H1 (cell line): ENCODE data around the gene RELN. TPM values are rescaled to one million over a fixed set of nuclear protein-coding genes. Genes with fewer than 3 reads are reported as not detected.

Source experiments
- CTCF ChIA-PET: fragments of 300-600 bp; sonication (Branson Sonifier 250); formaldehyde crosslinking; loops from one replicate; lab custom pipeline; 2021; ENCODE audit not compliant: partially characterized antibody; lab: Charles Lee
- POLR2A ChIA-PET: fragments of 300-600 bp; sonication (Branson Sonifier 250); formaldehyde crosslinking; loops from one replicate; lab custom pipeline; 2021; ENCODE audit warnings: inconsistent platforms; ENCODE audit not compliant: partially characterized antibody; lab: Charles Lee
- DNase-seq, 2 experiments: peaks; one replicate each; pipeline versions ENCODE4 v3.0.0 to v3.0.0-alpha.2; 2010 to 2022; ENCODE audit warnings: low spot score in 2 of 2, low read depth in 1 of 2, mixed read lengths in 1 of 2
- FAIRE-seq: peaks from 2 replicates; lab custom pipeline; 2011; peaks lifted over from hg19 to GRCh38; lab: Jason Lieb, UNC
- H2AFZ ChIP-seq: 2 replicates; pipeline ENCODE4 v1.8.1; 2012; ENCODE audit warnings: low read length, inconsistent platforms
- H2AK5ac ChIP-seq: 2 replicates; pipeline ENCODE4 v1.6.1; 2013; ENCODE audit warnings: low read depth, low read length
- H2BK120ac ChIP-seq: replicated peaks from 2 replicates; pipeline ENCODE3; 2013; ENCODE audit warnings: low read depth, low read length, inconsistent platforms
- H2BK12ac ChIP-seq: 2 replicates; pipeline ENCODE4 v1.6.1; 2013; ENCODE audit warnings: low read depth, low read length
- H2BK15ac ChIP-seq: 2 replicates; pipeline ENCODE4 v1.6.1; 2013; ENCODE audit warnings: low read length
- H2BK20ac ChIP-seq: 2 replicates; pipeline ENCODE4 v1.6.1; 2013; ENCODE audit warnings: low read length
- H2BK5ac ChIP-seq: 2 replicates; pipeline ENCODE4 v1.6.1; 2013; ENCODE audit warnings: low read depth, low read length
- H3K14ac ChIP-seq: 2 replicates; pipeline ENCODE4 v1.6.1; 2013; ENCODE audit warnings: inconsistent platforms; ENCODE audit not compliant: insufficient read length
- H3K18ac ChIP-seq: 2 replicates; pipeline ENCODE4 v1.6.1; 2013; ENCODE audit warnings: low read length; ENCODE audit errors: extremely low read depth
- H3K23ac ChIP-seq: 2 replicates; pipeline ENCODE4 v1.6.1; 2013; ENCODE audit warnings: inconsistent platforms; ENCODE audit not compliant: insufficient read length
- H3K23me2 ChIP-seq: 2 replicates; pipeline ENCODE4 v1.6.1; 2013; ENCODE audit warnings: low read depth, low read length
- H3K27ac ChIP-seq: 2 replicates; pipeline ENCODE4 v1.6.1; 2011; ENCODE audit warnings: low read depth, low read length, inconsistent platforms
- H3K27me3 ChIP-seq, 4 experiments: replicated peaks in 1 of 4; 1 replicate in 1 of 4; 2 replicates in 3 of 4; pipeline versions ENCODE4 v1.6.1 to v1.8.1; 2011 to 2013; ENCODE audit warnings: low read length in 3 of 4, mild to moderate bottlenecking in 3 of 4, inconsistent platforms in 2 of 4, mixed read lengths in 2 of 4, moderate library complexity in 1 of 4; ENCODE audit not compliant: control insufficient read depth in 3 of 4, insufficient read depth in 3 of 4; ENCODE audit errors: extremely low read depth in 1 of 4
- H3K36me3 ChIP-seq, 4 experiments: 2 replicates each; pipeline versions ENCODE4 v1.6.1 to v1.8.1; 2011 to 2013; ENCODE audit warnings: mild to moderate bottlenecking in 4 of 4, low read length in 3 of 4, moderate library complexity in 2 of 4, control low read depth in 1 of 4, inconsistent platforms in 1 of 4; ENCODE audit not compliant: insufficient read depth in 4 of 4, control insufficient read depth in 2 of 4
- H3K4ac ChIP-seq: replicated peaks from 2 replicates; pipeline ENCODE3; 2013; ENCODE audit warnings: low read length, low read depth, mixed read lengths, inconsistent platforms; ENCODE audit not compliant: insufficient read length
- H3K4me1 ChIP-seq, 4 experiments: replicated peaks in 1 of 4; 1 replicate in 1 of 4; 2 replicates in 3 of 4; pipeline versions ENCODE4 v1.6.1 to v1.8.1; 2011 to 2013; ENCODE audit warnings: low read length in 3 of 4, inconsistent platforms in 2 of 4, mixed read lengths in 1 of 4; ENCODE audit not compliant: insufficient read depth in 4 of 4, control insufficient read depth in 3 of 4
- H3K4me2 ChIP-seq, 2 experiments: 2 replicates each; pipeline versions ENCODE4 v1.6.1 to v1.8.1; 2011 to 2013; ENCODE audit warnings: low read depth in 2 of 2, low read length in 2 of 2, control low read depth in 1 of 2, inconsistent platforms in 1 of 2, mild to moderate bottlenecking in 1 of 2; ENCODE audit not compliant: insufficient read depth in 1 of 2
- H3K4me3 ChIP-seq, 4 experiments: fragments of 200-600, 300-600 bp in 1 of 4; sonication (generic), shearing (Covaris generic), sonication (Bioruptor Twin) in 1 of 4; 2 replicates each; pipeline versions ENCODE4 v1.5.1 to v1.8.1; 2011 to 2016; ENCODE audit warnings: low read length in 4 of 4, low read depth in 3 of 4, control low read depth in 2 of 4, inconsistent platforms in 2 of 4, mild to moderate bottlenecking in 2 of 4, mixed read lengths in 1 of 4, moderate library complexity in 1 of 4; ENCODE audit not compliant: insufficient read depth in 2 of 4; ENCODE audit errors: extremely low read depth in 1 of 4
- H3K56ac ChIP-seq: replicated peaks from 2 replicates; pipeline ENCODE3; 2013; ENCODE audit warnings: low read depth, mild to moderate bottlenecking, mixed read lengths, low read length, inconsistent platforms; ENCODE audit not compliant: insufficient read length
- H3K79me1 ChIP-seq: 2 replicates; pipeline ENCODE4 v1.6.1; 2013; ENCODE audit warnings: low read depth, low read length, control low read depth
- H3K79me2 ChIP-seq, 2 experiments: 2 replicates each; pipeline versions ENCODE4 v1.6.1 to v1.8.1; 2012 to 2013; ENCODE audit warnings: low read length in 2 of 2, mild to moderate bottlenecking in 2 of 2, inconsistent platforms in 1 of 2; ENCODE audit not compliant: insufficient read depth in 2 of 2, control insufficient read depth in 1 of 2
- H3K9ac ChIP-seq, 4 experiments: replicated peaks in 1 of 4; 1 replicate in 1 of 4; 2 replicates in 3 of 4; pipeline versions ENCODE4 v1.6.1 to v1.8.1; 2011 to 2013; ENCODE audit warnings: low read depth in 3 of 4, low read length in 3 of 4, control low read depth in 2 of 4, mild to moderate bottlenecking in 2 of 4, moderate library complexity in 2 of 4, inconsistent platforms in 1 of 4; ENCODE audit errors: extremely low read depth in 1 of 4
- H3K9me3 ChIP-seq, 2 experiments: 2 replicates each; pipeline versions ENCODE4 v1.6.1 to v1.8.1; 2012 to 2013; ENCODE audit warnings: mild to moderate bottlenecking in 2 of 2, moderate library complexity in 2 of 2, control low read depth in 1 of 2, inconsistent platforms in 1 of 2, low read depth in 1 of 2, low read length in 1 of 2, mixed read lengths in 1 of 2; ENCODE audit not compliant: insufficient read depth in 2 of 2
- H4K20me1 ChIP-seq, 2 experiments: replicated peaks in 1 of 2; 2 replicates each; pipeline versions ENCODE3 to v1.8.1; 2011 to 2013; ENCODE audit warnings: inconsistent platforms in 2 of 2, low read length in 2 of 2, mild to moderate bottlenecking in 1 of 2; ENCODE audit not compliant: insufficient read depth in 2 of 2, control insufficient read depth in 1 of 2
- H4K5ac ChIP-seq: 2 replicates; pipeline ENCODE4 v1.6.1; 2013; ENCODE audit warnings: low read length, low read depth, mixed read lengths, inconsistent platforms; ENCODE audit not compliant: insufficient read length
- H4K8ac ChIP-seq: 2 replicates; pipeline ENCODE4 v1.8.0; 2013; ENCODE audit warnings: mild to moderate bottlenecking, moderate library complexity, low read length, inconsistent platforms; ENCODE audit not compliant: insufficient read depth; ENCODE audit errors: extremely low read depth
- H4K91ac ChIP-seq: replicated peaks from 2 replicates; pipeline ENCODE3; 2013; ENCODE audit warnings: low read length, mixed read lengths, inconsistent platforms; ENCODE audit not compliant: insufficient read length
- EP300 ChIP-seq, 2 experiments: IDR thresholded peaks; 1 replicate in 1 of 2; 2 replicates in 1 of 2; pipeline ENCODE4 v1.6.1; 2011 to 2012; ENCODE audit warnings: low read depth in 2 of 2, low read length in 2 of 2, mild to moderate bottlenecking in 2 of 2, borderline replicate concordance in 1 of 2, inconsistent platforms in 1 of 2, moderate library complexity in 1 of 2
- SIX5 ChIP-seq: IDR thresholded peaks from 2 replicates; pipeline ENCODE4 v1.6.1; 2011; ENCODE audit warnings: mild to moderate bottlenecking, low read depth, low read length
- whole genome bisulfite sequencing, 2 experiments: shearing (Covaris generic) in 1 of 2; methylation state at CpG; one replicate each; pipeline versions ENCODE4 v1.1.6 to v1.1.7; 2013 to 2015; ENCODE audit warnings: low lambda C conversion rate in 2 of 2, mixed read lengths in 2 of 2, inconsistent platforms in 1 of 2, low coverage in 1 of 2, missing lambda C conversion rate in 1 of 2; ENCODE audit not compliant: insufficient replicate concordance in 2 of 2, insufficient coverage in 1 of 2, insufficient read length in 1 of 2; ENCODE audit errors: extremely low coverage in 1 of 2, missing lambda C conversion rate in 1 of 2; 5-methylcytosine and 5-hydroxymethylcytosine counted together
- polyA plus RNA-seq, 7 experiments: library from polyadenylated mRNA; depleted of rRNA in 3 of 7; stranded (reverse) in 5 of 7; unstranded in 2 of 7; fragments of >200 nt in 5 of 7; fragments of 200-250 nt in 2 of 7; gene quantifications; 1 replicate in 5 of 7; 2 replicates in 1 of 7; 4 replicates in 1 of 7; pipeline versions ENCODE4 v1.2.1 to v1.2.3, GENCODE V29; 2011 to 2013; ENCODE audit warnings: missing spikeins in 2 of 7, mixed read lengths in 2 of 7
- total RNA-seq: library from RNA; stranded (reverse); fragmentation: NEBNext Ultra II Directional; extraction: Animal tissue kit (Norgen Biotek cat#: 25700); gene quantifications from 2 replicates; pipeline ENCODE4 v1.2.1, GENCODE V29; 2021
- TF ChIP-seq, protein P1 (sequence below): IDR thresholded peaks from 2 replicates; pipeline ENCODE4 v1.6.1; 2011; ENCODE audit warnings: low read length, improper control_type of control experiment

RELN gene
- total and polyA plus RNA-seq, 2 of the 8 experiments (the other 6 are each of a cell fraction or from before 2014, with no cell fraction given): 0.03 to 0.07 TPM

DNA sequence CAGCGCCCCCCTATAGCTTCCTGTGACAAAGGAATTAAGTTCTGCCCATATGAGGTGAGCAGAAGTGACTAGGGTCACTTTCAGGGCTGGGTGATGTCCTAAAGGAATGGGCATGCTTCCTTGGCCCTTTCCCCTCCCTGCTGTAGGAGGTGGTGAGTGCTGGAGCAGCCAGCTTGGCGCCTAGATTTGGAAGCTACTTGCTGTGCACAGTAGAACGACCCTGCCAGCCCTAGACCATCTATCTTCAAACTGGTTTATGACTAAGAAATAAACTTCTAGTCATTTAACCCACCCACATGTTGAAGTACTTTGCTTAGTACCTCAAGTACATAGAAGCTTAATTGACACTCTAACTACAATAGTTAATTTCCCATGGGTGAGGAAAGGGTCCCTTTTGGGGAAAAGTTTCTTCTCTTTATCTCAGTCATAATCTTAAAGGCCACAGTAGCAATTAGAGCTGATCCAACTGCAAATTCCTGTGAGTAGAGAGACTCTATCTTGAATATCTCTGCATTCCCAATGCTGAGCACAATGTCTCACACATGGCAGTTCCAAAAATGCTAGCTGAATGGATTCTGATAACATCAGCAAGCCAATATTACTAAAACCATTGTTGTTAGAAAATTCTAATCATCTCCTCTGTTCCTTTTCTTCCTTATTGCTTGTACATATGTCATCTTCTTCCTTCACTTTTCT is 227.2 kb downstream of the RELN start:
- no peak for FAIRE-seq
- Histone ChIP-seq H3K14ac (no peak overlapping the region), H3K23me2 (no peaks in the 10 kb centered on the region), H2AK5ac (no peak overlapping the region), H2AFZ (no peak overlapping the region), H3K9me3 (no peaks in the 10 kb centered on the region), H2BK5ac (no peak overlapping the region), H4K91ac (no peak overlapping the region), H2BK12ac (no peak overlapping the region), H3K27ac (no peak overlapping the region), H3K18ac (no peak overlapping the region), H3K4ac (no peak overlapping the region), H3K79me2 (no peaks in the 10 kb centered on the region), H4K20me1 (no peaks in the 10 kb centered on the region), H4K8ac (no peak overlapping the region), H4K5ac (no peak overlapping the region), H2BK15ac (no peak overlapping the region), H3K4me3 (no peak overlapping the region), H3K23ac (no peak overlapping the region), H2BK120ac (no peak overlapping the region), H3K79me1 (no peaks in the 10 kb centered on the region), H3K56ac (no peak overlapping the region), H3K4me1 (peaks cover 0 to 3% (median 1%) of the 10 kb centered on the region in 4 experiments; a peak in 4 of 7 replicates), H3K36me3 (no peaks in the 10 kb centered on the region), H3K9ac (no peak overlapping the region), H3K4me2 (no peak overlapping the region), H2BK20ac (no peak overlapping the region), H3K27me3 (no peaks in the 10 kb centered on the region)
- CTCF ChIA-PET: interaction anchor here (1.1 kb wide), 1 partner anchor 11 kb away, joined by 3 read pairs; no protein-coding TSS in a partner anchor
- DNase-seq: no peak
- TF ChIP-seq, protein P1, sequence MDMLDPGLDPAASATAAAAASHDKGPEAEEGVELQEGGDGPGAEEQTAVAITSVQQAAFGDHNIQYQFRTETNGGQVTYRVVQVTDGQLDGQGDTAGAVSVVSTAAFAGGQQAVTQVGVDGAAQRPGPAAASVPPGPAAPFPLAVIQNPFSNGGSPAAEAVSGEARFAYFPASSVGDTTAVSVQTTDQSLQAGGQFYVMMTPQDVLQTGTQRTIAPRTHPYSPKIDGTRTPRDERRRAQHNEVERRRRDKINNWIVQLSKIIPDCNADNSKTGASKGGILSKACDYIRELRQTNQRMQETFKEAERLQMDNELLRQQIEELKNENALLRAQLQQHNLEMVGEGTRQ: no peak
- TF ChIP-seq SIX5: no peak
- TF ChIP-seq EP300 (IDR thresholded peaks at IDR 0.05; ENCODE audit: borderline replicate concordance in 1 of 2, low read depth in 2 of 2, low read length in 2 of 2): no peak
- POLR2A ChIA-PET: no interaction called here
- WGBS, 2 experiments: 89% methylated on average over 3 of the region's 3 CpGs; no CpG with 5 or more reads in 1 of the 2 experiments
